Vagina (tissue), 2 donors: ENCODE results near the gene FRMPD4. TPM values are rescaled to one million over a fixed set of nuclear protein-coding genes. Genes with fewer than 3 reads are reported as not detected.

ENCODE experiments used
- DNase-seq, 2 donors: peaks; one replicate each; pipeline ENCODE4 v3.0.0-alpha.2; 2017; ENCODE audit errors: extremely low spot score in 2 of 2
- H3K27ac ChIP-seq: fragments of 200-600 bp; sonication (generic); one replicate; pipeline ENCODE4 v1.5.1; 2019
- H3K27me3 ChIP-seq: fragments of 200-600 bp; sonication (generic); one replicate; pipeline ENCODE4 v1.5.1; 2019
- H3K36me3 ChIP-seq, 2 donors: fragments of 200-600 bp; sonication (generic); one replicate each; pipeline ENCODE4 v1.5.1; 2017 to 2019
- H3K4me1 ChIP-seq: fragments of 200-600 bp; sonication (generic); one replicate; pipeline ENCODE4 v1.5.1; 2019
- H3K4me3 ChIP-seq, 2 donors: fragments of 200-600 bp; sonication (generic); 1 replicate in 1 of 2; 2 replicates in 1 of 2; pipeline ENCODE4 v1.5.1; 2016 to 2019
- H3K9me3 ChIP-seq: fragments of 200-600 bp; sonication (generic); one replicate; pipeline ENCODE4 v1.5.1; 2019
- POLR2A ChIP-seq, 2 donors: fragments of 450-650 bp; IDR thresholded peaks; one replicate each; pipeline ENCODE4 v1.6.1; 2017; ENCODE audit warnings: antibody characterized with exemption in 2 of 2, mild to moderate bottlenecking in 2 of 2, moderate library complexity in 2 of 2
- POLR2AphosphoS5 ChIP-seq, 2 donors: sonication (generic); formaldehyde crosslinking; IDR thresholded peaks; one replicate each; pipeline ENCODE4 v1.9.0; 2017; ENCODE audit warnings: antibody characterized with exemption in 2 of 2, mild to moderate bottlenecking in 2 of 2, low read depth in 1 of 2; ENCODE audit not compliant: insufficient read depth in 1 of 2
- intact Hi-C: fragments of 100-400 bp; cut with DNase I; formaldehyde crosslinking; loops from one replicate; pipeline ENCODE4 v1.15.1; 2023
- total RNA-seq: library from RNA; depleted of rRNA; stranded (reverse); fragments of >200 nt; gene quantifications from one replicate; pipeline ENCODE4 v1.2.3, GENCODE V29; 2016
- TF ChIP-seq, protein P1 (sequence below), 3 experiments: fragments of 450-650 bp in 2 of 3; fragments of 200-600 bp in 1 of 3; sonication (generic) in 1 of 3; IDR thresholded peaks; one replicate each; pipeline ENCODE4 v1.5.1; 2017 to 2019; ENCODE audit warnings: antibody characterized with exemption in 3 of 3, mild to moderate bottlenecking in 2 of 3, moderate library complexity in 2 of 3

Gene FRMPD4
- total RNA-seq, 1 donor from 2014 or later = not detected

- H3K4me1 ChIP-seq = no peaks in the 10 kb centered on the region
- no peak overlapping the region for H3K27ac ChIP-seq
- no peaks in the 10 kb centered on the region for H3K27me3 ChIP-seq
- H3K4me3 ChIP-seq = no peak overlapping the region
- H3K36me3 ChIP-seq = no peaks in the 10 kb centered on the region
- DNase-seq = no peak
- no peaks in the 10 kb centered on the region for H3K9me3 ChIP-seq
- intact Hi-C loops = no loop called here
- TF ChIP-seq, protein P1, sequence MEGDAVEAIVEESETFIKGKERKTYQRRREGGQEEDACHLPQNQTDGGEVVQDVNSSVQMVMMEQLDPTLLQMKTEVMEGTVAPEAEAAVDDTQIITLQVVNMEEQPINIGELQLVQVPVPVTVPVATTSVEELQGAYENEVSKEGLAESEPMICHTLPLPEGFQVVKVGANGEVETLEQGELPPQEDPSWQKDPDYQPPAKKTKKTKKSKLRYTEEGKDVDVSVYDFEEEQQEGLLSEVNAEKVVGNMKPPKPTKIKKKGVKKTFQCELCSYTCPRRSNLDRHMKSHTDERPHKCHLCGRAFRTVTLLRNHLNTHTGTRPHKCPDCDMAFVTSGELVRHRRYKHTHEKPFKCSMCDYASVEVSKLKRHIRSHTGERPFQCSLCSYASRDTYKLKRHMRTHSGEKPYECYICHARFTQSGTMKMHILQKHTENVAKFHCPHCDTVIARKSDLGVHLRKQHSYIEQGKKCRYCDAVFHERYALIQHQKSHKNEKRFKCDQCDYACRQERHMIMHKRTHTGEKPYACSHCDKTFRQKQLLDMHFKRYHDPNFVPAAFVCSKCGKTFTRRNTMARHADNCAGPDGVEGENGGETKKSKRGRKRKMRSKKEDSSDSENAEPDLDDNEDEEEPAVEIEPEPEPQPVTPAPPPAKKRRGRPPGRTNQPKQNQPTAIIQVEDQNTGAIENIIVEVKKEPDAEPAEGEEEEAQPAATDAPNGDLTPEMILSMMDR (IDR thresholded peaks at IDR 0.05) = no peak
- no peak for TF ChIP-seq POLR2AphosphoS5 (IDR thresholded peaks at IDR 0.05; ENCODE audit: insufficient read depth in 1 of 2, low read depth in 1 of 2)
- no peak for TF ChIP-seq POLR2A (IDR thresholded peaks at IDR 0.05)
Measured at GRCh38 chrX:12282991-12283390, 144.7 kb downstream of the FRMPD4 start.

GRCh38 chrX:12292996-12293765 lies 154.9 kb downstream of the FRMPD4 start:
- TF ChIP-seq POLR2A (IDR thresholded peaks at IDR 0.05) (no peak), POLR2AphosphoS5 (IDR thresholded peaks at IDR 0.05; ENCODE audit: insufficient read depth in 1 of 2, low read depth in 1 of 2) (no peak)
- TF ChIP-seq, protein P1 (IDR thresholded peaks at IDR 0.05) = no peak
- intact Hi-C loops = no loop called here
- Histone ChIP-seq H3K36me3 (no peaks in the 10 kb centered on the region), H3K4me3 (no peak overlapping the region), H3K27ac (no peak overlapping the region), H3K9me3 (no peaks in the 10 kb centered on the region), H3K4me1 (no peaks in the 10 kb centered on the region), H3K27me3 (no peaks in the 10 kb centered on the region)
- no peak for DNase-seq

DNA sequence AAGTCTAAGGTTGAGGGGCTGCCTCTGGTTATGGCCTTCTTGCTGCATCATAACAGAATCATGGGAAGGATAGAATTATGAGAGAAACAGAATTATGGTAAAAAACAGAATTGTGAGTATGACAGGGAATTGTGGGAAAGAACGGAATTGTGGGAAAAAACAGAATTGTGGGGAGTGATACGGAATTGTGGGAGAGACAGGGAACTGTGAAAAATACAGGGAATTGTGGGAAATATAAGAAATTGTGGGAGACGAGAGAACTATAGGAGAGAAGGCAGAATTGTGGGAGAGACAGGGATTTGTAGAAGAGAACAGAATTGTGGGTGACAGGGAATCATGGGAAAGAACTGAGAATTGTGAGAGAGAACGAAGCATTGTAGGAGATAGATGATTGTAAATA lies 159.1 kb downstream of the FRMPD4 start:
- no peak overlapping the region for H3K4me3 ChIP-seq
- no peaks in the 10 kb centered on the region for H3K27me3 ChIP-seq
- TF ChIP-seq POLR2AphosphoS5 (IDR thresholded peaks at IDR 0.05; ENCODE audit: insufficient read depth in 1 of 2, low read depth in 1 of 2) (no peak), POLR2A (IDR thresholded peaks at IDR 0.05) (no peak)
- TF ChIP-seq, protein P1 (IDR thresholded peaks at IDR 0.05) = no peak
- intact Hi-C loops = no loop called here
- no peaks in the 10 kb centered on the region for H3K36me3 ChIP-seq
- no peak overlapping the region for H3K27ac ChIP-seq
- DNase-seq = no peak
- H3K9me3 ChIP-seq = no peaks in the 10 kb centered on the region
- no peaks in the 10 kb centered on the region for H3K4me1 ChIP-seq

DNA sequence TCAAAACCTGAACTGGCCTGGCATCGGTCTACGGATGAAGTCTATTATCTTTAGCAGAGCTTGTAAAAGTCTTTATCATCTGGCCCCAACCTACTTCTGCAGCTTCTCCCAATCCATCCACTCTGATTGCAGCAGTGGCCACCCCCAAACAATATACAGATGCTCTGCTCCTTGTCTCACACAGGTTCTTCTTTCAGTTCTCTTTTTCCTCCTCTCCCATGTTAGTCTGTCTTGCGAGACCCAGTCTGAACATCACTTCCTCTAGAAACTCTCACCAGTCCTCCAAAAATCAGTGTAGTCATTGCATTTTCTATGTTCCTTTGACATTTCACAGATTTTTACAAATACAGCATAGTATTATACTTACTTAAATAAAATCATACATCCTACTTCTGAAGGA lies 163.0 kb downstream of the FRMPD4 start:
- no peak overlapping the region for H3K4me3 ChIP-seq
- no peaks in the 10 kb centered on the region for H3K27me3 ChIP-seq
- H3K27ac ChIP-seq = no peak overlapping the region
- intact Hi-C loops = no loop called here
- no peak for TF ChIP-seq POLR2AphosphoS5 (IDR thresholded peaks at IDR 0.05; ENCODE audit: insufficient read depth in 1 of 2, low read depth in 1 of 2)
- TF ChIP-seq POLR2A (IDR thresholded peaks at IDR 0.05) = no peak
- TF ChIP-seq, protein P1 (IDR thresholded peaks at IDR 0.05) = no peak
- H3K9me3 ChIP-seq = no peaks in the 10 kb centered on the region
- no peaks in the 10 kb centered on the region for H3K36me3 ChIP-seq
- no peak for DNase-seq
- no peaks in the 10 kb centered on the region for H3K4me1 ChIP-seq

DNA sequence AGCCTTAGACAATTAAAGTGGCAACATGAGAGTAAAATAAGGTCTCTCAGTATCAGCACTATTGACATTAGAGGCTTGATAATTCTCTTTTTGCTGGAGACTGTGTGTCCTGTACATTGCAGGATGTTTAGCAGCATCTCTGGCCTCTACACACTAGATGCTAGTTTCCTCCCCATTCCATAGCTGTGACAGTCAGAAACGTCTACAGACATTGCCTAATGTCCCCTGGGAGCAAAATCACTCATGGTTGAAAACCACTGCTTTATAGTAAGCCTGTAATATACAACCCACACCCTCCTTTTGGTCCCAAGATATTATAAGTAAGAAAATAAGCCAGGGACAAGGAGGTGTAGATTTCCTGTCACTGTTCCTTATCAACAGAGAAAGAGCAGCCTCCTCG lies 166.0 kb downstream of the FRMPD4 start:
- TF ChIP-seq POLR2AphosphoS5 (IDR thresholded peaks at IDR 0.05; ENCODE audit: insufficient read depth in 1 of 2, low read depth in 1 of 2) (no peak), POLR2A (IDR thresholded peaks at IDR 0.05) (no peak)
- TF ChIP-seq, protein P1 (IDR thresholded peaks at IDR 0.05) = no peak
- Histone ChIP-seq H3K4me3 (no peak overlapping the region), H3K27me3 (no peaks in the 10 kb centered on the region), H3K4me1 (no peaks in the 10 kb centered on the region), H3K27ac (no peak overlapping the region), H3K36me3 (no peaks in the 10 kb centered on the region), H3K9me3 (no peaks in the 10 kb centered on the region)
- DNase-seq = no peak
- intact Hi-C loops = no loop called here
